ENCODE results near the gene ALDOC. TPM values are rescaled to one million over a fixed set of nuclear protein-coding genes. Genes with fewer than 3 reads are reported as not detected.

Gene ALDOC
- total RNA-seq, 1 donor from 2014 or later: 44.0 TPM

GRCh38 chr17:28569446-28569845, 7.2 kb downstream of the ALDOC start:
- peaks cover 61% of the 10 kb centered on the region for H3K4me1 Mint-ChIP-seq (ENCODE audit: low read depth)
- H3K9me3 Mint-ChIP-seq: no peaks in the 10 kb centered on the region
- no peaks in the 10 kb centered on the region for H3K27me3 Mint-ChIP-seq (ENCODE audit: insufficient read depth)
- intact Hi-C loops (cut with micrococcal nuclease): no loop called here
- H3K27ac Mint-ChIP-seq: no peak overlapping the region
- no peak for DNase-seq (ENCODE audit: low spot score)
- H3K36me3 Mint-ChIP-seq (ENCODE audit: low read depth): peaks cover 36% of the 10 kb centered on the region
- H3K4me3 Mint-ChIP-seq: peak overlapping the region; percentile 94

GRCh38 chr17:28567604-28568003, 9.1 kb downstream of the ALDOC start:
- intact Hi-C loops (cut with micrococcal nuclease): no loop called here
- H3K27ac Mint-ChIP-seq: peak overlapping the region; percentile 18
- no peaks in the 10 kb centered on the region for H3K9me3 Mint-ChIP-seq
- H3K4me1 Mint-ChIP-seq (ENCODE audit: low read depth): peaks cover 48% of the 10 kb centered on the region
- DNase-seq (ENCODE audit: low spot score): no peak
- H3K27me3 Mint-ChIP-seq (ENCODE audit: insufficient read depth): no peaks in the 10 kb centered on the region
- H3K4me3 Mint-ChIP-seq: peak overlapping the region; percentile 17
- H3K36me3 Mint-ChIP-seq (ENCODE audit: low read depth): peaks cover 33% of the 10 kb centered on the region

GRCh38 chr17:28563475-28563874, 13.2 kb downstream of the ALDOC start:
- intact Hi-C loops (cut with micrococcal nuclease): no loop called here
- peaks cover 39% of the 10 kb centered on the region for H3K36me3 Mint-ChIP-seq (ENCODE audit: low read depth)
- H3K4me1 Mint-ChIP-seq (ENCODE audit: low read depth): peaks cover 27% of the 10 kb centered on the region
- no peak overlapping the region for H3K4me3 Mint-ChIP-seq
- H3K27ac Mint-ChIP-seq: no peak overlapping the region
- H3K9me3 Mint-ChIP-seq: no peaks in the 10 kb centered on the region
- DNase-seq (ENCODE audit: low spot score): no peak
- no peaks in the 10 kb centered on the region for H3K27me3 Mint-ChIP-seq (ENCODE audit: insufficient read depth)

GRCh38 chr17:28555022-28555421, 21.7 kb downstream of the ALDOC start:
- no peak for DNase-seq (ENCODE audit: low spot score)
- no peak overlapping the region for H3K27ac Mint-ChIP-seq
- H3K4me3 Mint-ChIP-seq: no peak overlapping the region
- peaks cover 53% of the 10 kb centered on the region for H3K4me1 Mint-ChIP-seq (ENCODE audit: low read depth)
- H3K9me3 Mint-ChIP-seq: no peaks in the 10 kb centered on the region
- intact Hi-C loops (cut with micrococcal nuclease): no loop called here
- no peaks in the 10 kb centered on the region for H3K27me3 Mint-ChIP-seq (ENCODE audit: insufficient read depth)
- peaks cover 57% of the 10 kb centered on the region for H3K36me3 Mint-ChIP-seq (ENCODE audit: low read depth)

GRCh38 chr17:28554565-28554964, 22.1 kb downstream of the ALDOC start:
- peaks cover 53% of the 10 kb centered on the region for H3K4me1 Mint-ChIP-seq (ENCODE audit: low read depth)
- H3K27me3 Mint-ChIP-seq (ENCODE audit: insufficient read depth): no peaks in the 10 kb centered on the region
- peaks cover 52% of the 10 kb centered on the region for H3K36me3 Mint-ChIP-seq (ENCODE audit: low read depth)
- H3K4me3 Mint-ChIP-seq: no peak overlapping the region
- intact Hi-C loops (cut with micrococcal nuclease): no loop called here
- H3K9me3 Mint-ChIP-seq: no peaks in the 10 kb centered on the region
- H3K27ac Mint-ChIP-seq: no peak overlapping the region
- DNase-seq (ENCODE audit: low spot score): no peak

GRCh38 chr17:28553000-28553505, 23.6 kb downstream of the ALDOC start:
- H3K4me3 Mint-ChIP-seq: peak overlapping the region; percentile 84
- H3K4me1 Mint-ChIP-seq (ENCODE audit: low read depth): peaks cover 64% of the 10 kb centered on the region
- H3K36me3 Mint-ChIP-seq (ENCODE audit: low read depth): peaks cover 48% of the 10 kb centered on the region
- peak overlapping the region; percentile 77 for H3K27ac Mint-ChIP-seq
- H3K27me3 Mint-ChIP-seq (ENCODE audit: insufficient read depth): no peaks in the 10 kb centered on the region
- H3K9me3 Mint-ChIP-seq: no peaks in the 10 kb centered on the region
- no peak for DNase-seq (ENCODE audit: low spot score)
- intact Hi-C loops (cut with micrococcal nuclease): loop anchor here (1.0 kb wide), 2 partner anchors 18 to 23 kb away; partner anchors contain the start of genes ALDOC and PIGS

- H3K36me3 Mint-ChIP-seq (ENCODE audit: low read depth): peaks cover 46% of the 10 kb centered on the region
- peak; percentile 70 for DNase-seq (ENCODE audit: low spot score)
- H3K9me3 Mint-ChIP-seq: no peaks in the 10 kb centered on the region
- no peaks in the 10 kb centered on the region for H3K27me3 Mint-ChIP-seq (ENCODE audit: insufficient read depth)
- intact Hi-C loops (cut with micrococcal nuclease): loop anchor here (1.0 kb wide), 2 partner anchors 19 to 24 kb away; partner anchors contain the start of genes ALDOC and PIGS
- peaks cover 66% of the 10 kb centered on the region for H3K4me1 Mint-ChIP-seq (ENCODE audit: low read depth)
- H3K27ac Mint-ChIP-seq: peak within 1 kb of the TSS; percentile 91
- H3K4me3 Mint-ChIP-seq: peak within 1 kb of the TSS; percentile 94
Observed at GRCh38 chr17:28552176-28552999, 24.3 kb downstream of the ALDOC start, which contains the start of gene UNC119. Gene UNC119 (minus strand): TSS chr17:28552624. CDS start chr17:28552557, 67 bp downstream.

- Mint-ChIP-seq H3K4me3 (peak overlapping the region; percentile 94), H3K27me3 (ENCODE audit: insufficient read depth) (no peaks in the 10 kb centered on the region), H3K4me1 (ENCODE audit: low read depth) (peaks cover 63% of the 10 kb centered on the region), H3K27ac (peak overlapping the region; percentile 91), H3K9me3 (no peaks in the 10 kb centered on the region), H3K36me3 (ENCODE audit: low read depth) (peaks cover 38% of the 10 kb centered on the region)
- intact Hi-C loops (cut with micrococcal nuclease): loop anchor here (1.0 kb wide), 2 partner anchors 20 to 25 kb away; partner anchors contain the start of genes ALDOC and PIGS
- DNase-seq (ENCODE audit: low spot score): no peak
Observed at GRCh38 chr17:28551421-28552175, 25.1 kb downstream of the ALDOC start.

GRCh38 chr17:28550858-28551257, 25.8 kb downstream of the ALDOC start:
- no peak for DNase-seq (ENCODE audit: low spot score)
- H3K27ac Mint-ChIP-seq: peak overlapping the region; percentile 91
- peaks cover 31% of the 10 kb centered on the region for H3K36me3 Mint-ChIP-seq (ENCODE audit: low read depth)
- H3K4me3 Mint-ChIP-seq: peak overlapping the region; percentile 94
- no peaks in the 10 kb centered on the region for H3K9me3 Mint-ChIP-seq
- intact Hi-C loops (cut with micrococcal nuclease): no loop called here
- peaks cover 63% of the 10 kb centered on the region for H3K4me1 Mint-ChIP-seq (ENCODE audit: low read depth)
- no peaks in the 10 kb centered on the region for H3K27me3 Mint-ChIP-seq (ENCODE audit: insufficient read depth)

GRCh38 chr17:28549236-28550132, 27.2 kb downstream of the ALDOC start:
- peaks cover 23% of the 10 kb centered on the region for H3K36me3 Mint-ChIP-seq (ENCODE audit: low read depth)
- peak; percentile 79 for DNase-seq (ENCODE audit: low spot score)
- H3K9me3 Mint-ChIP-seq: no peaks in the 10 kb centered on the region
- H3K4me1 Mint-ChIP-seq (ENCODE audit: low read depth): peaks cover 63% of the 10 kb centered on the region
- intact Hi-C loops (cut with micrococcal nuclease): loop anchor here (1.0 to 5.0 kb wide), 3 partner anchors 49 to 177 kb away; partner anchors contain the start of genes RSKR, SARM1 and VTN
- H3K27me3 Mint-ChIP-seq (ENCODE audit: insufficient read depth): no peaks in the 10 kb centered on the region
- peak overlapping the region; percentile 94 for H3K4me3 Mint-ChIP-seq
- H3K27ac Mint-ChIP-seq: peak overlapping the region; percentile 91

- H3K4me3 Mint-ChIP-seq: peak overlapping the region; percentile 94
- peaks cover 56% of the 10 kb centered on the region for H3K4me1 Mint-ChIP-seq (ENCODE audit: low read depth)
- no peak for DNase-seq (ENCODE audit: low spot score)
Observed at GRCh38 chr17:28548417-28549130, 28.1 kb downstream of the ALDOC start.

More at GRCh38 chr17:28548417-28549130, 28.1 kb downstream of the ALDOC start:
- intact Hi-C loops (cut with micrococcal nuclease): loop anchor here (1.0 to 5.0 kb wide), 4 partner anchors 50 to 176 kb away; partner anchors contain the start of genes RSKR, SARM1 and VTN
- Mint-ChIP-seq H3K9me3 (no peaks in the 10 kb centered on the region), H3K36me3 (ENCODE audit: low read depth) (peaks cover 15% of the 10 kb centered on the region), H3K27me3 (ENCODE audit: insufficient read depth) (no peaks in the 10 kb centered on the region), H3K27ac (peak overlapping the region; percentile 91)
